ENCODE measurements around the gene DPYD.

DNA sequence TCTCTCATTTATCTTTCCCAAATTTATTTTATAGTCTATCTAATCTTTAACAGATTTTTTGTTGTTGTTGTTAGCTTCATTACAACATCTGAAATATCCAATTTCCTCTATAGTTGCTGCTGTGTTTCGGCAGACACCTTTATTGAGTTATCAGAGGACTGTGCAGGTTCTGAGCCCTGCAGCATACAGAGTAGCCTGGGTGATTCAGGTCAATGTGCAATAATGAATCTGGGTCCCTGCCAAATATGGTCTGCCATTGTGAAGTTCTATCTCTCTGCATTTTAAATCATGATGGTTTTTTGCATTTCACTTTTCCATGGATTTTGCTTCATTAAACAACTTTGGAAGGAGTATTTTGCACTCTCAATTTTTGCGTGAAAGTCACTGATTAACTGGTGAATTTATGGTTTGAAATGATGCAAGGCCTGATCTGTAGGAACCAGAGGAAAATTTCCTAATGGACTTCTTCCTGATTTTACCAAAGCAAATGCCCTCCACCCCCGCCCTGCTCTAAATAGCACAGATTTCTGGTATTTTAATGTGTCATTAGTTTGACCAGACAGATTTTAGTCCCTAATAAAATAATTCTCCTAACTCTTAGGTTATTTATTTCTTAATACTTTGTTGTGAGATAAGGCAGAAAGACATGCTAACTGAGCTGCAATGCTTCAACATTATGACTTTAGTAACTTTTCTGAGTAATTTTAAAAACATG is 797.0 kb downstream of the DPYD start:
- TF ChIP-seq, protein P1, sequence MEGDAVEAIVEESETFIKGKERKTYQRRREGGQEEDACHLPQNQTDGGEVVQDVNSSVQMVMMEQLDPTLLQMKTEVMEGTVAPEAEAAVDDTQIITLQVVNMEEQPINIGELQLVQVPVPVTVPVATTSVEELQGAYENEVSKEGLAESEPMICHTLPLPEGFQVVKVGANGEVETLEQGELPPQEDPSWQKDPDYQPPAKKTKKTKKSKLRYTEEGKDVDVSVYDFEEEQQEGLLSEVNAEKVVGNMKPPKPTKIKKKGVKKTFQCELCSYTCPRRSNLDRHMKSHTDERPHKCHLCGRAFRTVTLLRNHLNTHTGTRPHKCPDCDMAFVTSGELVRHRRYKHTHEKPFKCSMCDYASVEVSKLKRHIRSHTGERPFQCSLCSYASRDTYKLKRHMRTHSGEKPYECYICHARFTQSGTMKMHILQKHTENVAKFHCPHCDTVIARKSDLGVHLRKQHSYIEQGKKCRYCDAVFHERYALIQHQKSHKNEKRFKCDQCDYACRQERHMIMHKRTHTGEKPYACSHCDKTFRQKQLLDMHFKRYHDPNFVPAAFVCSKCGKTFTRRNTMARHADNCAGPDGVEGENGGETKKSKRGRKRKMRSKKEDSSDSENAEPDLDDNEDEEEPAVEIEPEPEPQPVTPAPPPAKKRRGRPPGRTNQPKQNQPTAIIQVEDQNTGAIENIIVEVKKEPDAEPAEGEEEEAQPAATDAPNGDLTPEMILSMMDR (conservative IDR thresholded peaks at IDR 0.05; ENCODE audit: low read length): no peak
- no peak for TF ChIP-seq EZH2phosphoT487 (IDR thresholded peaks at IDR 0.05; ENCODE audit: borderline replicate concordance)

All from Loucy (cell line).